ENCODE measurements around the gene CFAP119. TPM values are rescaled to one million over a fixed set of nuclear protein-coding genes. Genes with fewer than 3 reads are reported as not detected.
"Not testable (repeated sequence)": the region's sequence is repeated elsewhere in the genome, so short reads cannot be mapped to it uniquely, and the experiment has no call there.

Gene CFAP119
- 10 to 100 TPM in 1 of 2 donors, 1 to 10 TPM in 1; 6.9 to 12.6 TPM for total RNA-seq
- 8.2 TPM for polyA plus RNA-seq (2013, experiment 1 of 2)
- polyA plus RNA-seq (2013, experiment 2 of 2), result 9.1 TPM
- long read RNA-seq, experiment 1, partial matches to known transcripts, result 0 of 1 reads
- long read RNA-seq, experiment 1, other reads (novel, unspliced or antisense), result 1 of 1 reads
- long read RNA-seq, experiment 2, partial matches to known transcripts, result 0 of 8 reads
- long read RNA-seq, experiment 2, other reads (novel, unspliced or antisense), result 6 of 8 reads
- long read RNA-seq, experiment 3, partial matches to known transcripts, result 11 of 26 reads
- long read RNA-seq, experiment 3, other reads (novel, unspliced or antisense), result 13 of 26 reads
- long read RNA-seq, experiment 4, partial matches to known transcripts, result 2 of 9 reads
- long read RNA-seq, experiment 4, other reads (novel, unspliced or antisense), result 6 of 9 reads

DNA sequence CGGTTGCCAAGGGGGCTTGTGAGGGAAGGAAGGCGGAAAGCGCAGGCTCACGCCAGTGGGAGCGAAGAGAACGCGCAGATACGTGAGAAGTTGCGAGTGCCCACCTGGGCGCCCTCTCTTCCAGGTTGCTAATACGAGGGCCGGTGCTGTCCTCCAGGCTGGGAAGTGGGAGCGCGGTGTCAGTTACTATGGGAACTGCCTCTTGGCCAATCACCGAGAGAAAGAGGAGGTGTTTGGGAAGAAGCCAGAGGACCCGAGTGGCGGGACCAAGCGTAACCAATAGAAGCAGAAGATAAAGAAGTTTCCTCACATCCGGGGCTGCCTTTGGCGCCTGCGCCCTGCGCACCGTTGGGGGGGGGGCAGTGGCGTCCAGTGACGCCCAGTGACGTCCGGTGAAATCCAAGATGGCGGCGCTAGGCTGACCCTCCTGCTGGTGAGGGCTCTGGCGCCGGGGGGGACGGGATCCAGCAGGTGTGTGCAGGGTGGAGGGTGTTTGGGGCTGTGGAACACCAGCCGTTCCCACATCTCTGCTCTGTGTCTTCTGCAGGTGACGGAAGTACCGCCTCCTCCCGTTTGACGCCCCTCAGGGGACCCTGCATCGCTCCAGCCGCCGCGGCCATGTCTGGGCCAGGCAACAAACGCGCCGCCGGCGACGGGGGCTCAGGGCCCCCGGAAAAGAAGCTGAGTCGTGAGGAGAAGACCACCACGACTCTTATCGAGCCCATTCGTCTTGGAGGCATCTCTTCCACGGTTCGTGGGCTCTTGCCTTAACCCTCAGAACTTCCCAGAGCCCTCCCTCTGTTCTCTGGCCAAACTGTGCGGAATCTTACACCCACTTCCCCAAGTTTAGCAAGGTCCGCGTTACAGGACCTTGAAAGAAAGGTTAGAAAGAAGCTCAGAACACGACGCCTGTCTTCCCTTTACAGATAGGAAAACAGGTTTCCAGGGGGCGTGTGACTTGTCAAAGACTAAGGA is at the start of gene CFAP119, which contains the start of gene RNF40:
TSS of gene CFAP119 (minus strand) at position 135 of the 975 bp plus-strand sequence. CDS start 314 bp downstream, outside the sequence.
TSS of gene RNF40 (plus strand) at position 395 of the 975 bp plus-strand sequence. CDS start at position 619, 224 bp downstream.
- H3K4me1 Mint-ChIP-seq, result peaks cover 13% of the 10 kb centered on the region
- peak within 1 kb of the TSS; percentile 85 for H3K4me3 Mint-ChIP-seq
- Histone ChIP-seq H3K36me3 (ENCODE audit: control insufficient read depth, insufficient read depth, low read length) (peaks cover 73% of the 10 kb centered on the region), H3K9me3 (ENCODE audit: control insufficient read depth, low read length) (no peaks in the 10 kb centered on the region), H3K27me3 (ENCODE audit: control insufficient read depth, insufficient read depth, low read length, poor library complexity, severe bottlenecking) (no peaks in the 10 kb centered on the region), H3K9ac (ENCODE audit: extremely low read depth, low read length, poor library complexity, severe bottlenecking) (peak within 1 kb of the TSS; percentile 92), H3K27ac (ENCODE audit: low read depth, low read length) (peak within 1 kb of the TSS; percentile 73), H3K4me3 (ENCODE audit: low read length) (peak within 1 kb of the TSS; percentile 97), H3K4me1 (ENCODE audit: control insufficient read depth, insufficient read depth, low read length) (peaks cover 8% of the 10 kb centered on the region)
- TF ChIP-seq, protein P1, sequence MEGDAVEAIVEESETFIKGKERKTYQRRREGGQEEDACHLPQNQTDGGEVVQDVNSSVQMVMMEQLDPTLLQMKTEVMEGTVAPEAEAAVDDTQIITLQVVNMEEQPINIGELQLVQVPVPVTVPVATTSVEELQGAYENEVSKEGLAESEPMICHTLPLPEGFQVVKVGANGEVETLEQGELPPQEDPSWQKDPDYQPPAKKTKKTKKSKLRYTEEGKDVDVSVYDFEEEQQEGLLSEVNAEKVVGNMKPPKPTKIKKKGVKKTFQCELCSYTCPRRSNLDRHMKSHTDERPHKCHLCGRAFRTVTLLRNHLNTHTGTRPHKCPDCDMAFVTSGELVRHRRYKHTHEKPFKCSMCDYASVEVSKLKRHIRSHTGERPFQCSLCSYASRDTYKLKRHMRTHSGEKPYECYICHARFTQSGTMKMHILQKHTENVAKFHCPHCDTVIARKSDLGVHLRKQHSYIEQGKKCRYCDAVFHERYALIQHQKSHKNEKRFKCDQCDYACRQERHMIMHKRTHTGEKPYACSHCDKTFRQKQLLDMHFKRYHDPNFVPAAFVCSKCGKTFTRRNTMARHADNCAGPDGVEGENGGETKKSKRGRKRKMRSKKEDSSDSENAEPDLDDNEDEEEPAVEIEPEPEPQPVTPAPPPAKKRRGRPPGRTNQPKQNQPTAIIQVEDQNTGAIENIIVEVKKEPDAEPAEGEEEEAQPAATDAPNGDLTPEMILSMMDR (conservative IDR thresholded peaks at IDR 0.05), result no peak
- DNase-seq, result peak; percentile 99
- 1 to 2% methylated on average over 31 to 60 of the region's 60 CpGs for WGBS, 2 experiments (ENCODE audit: insufficient coverage in 1 of 2, insufficient read length in 1 of 2)
- H3K9me3 Mint-ChIP-seq, result no peaks in the 10 kb centered on the region
- H3K27me3 Mint-ChIP-seq (ENCODE audit: insufficient read depth), result no peaks in the 10 kb centered on the region
- H3K27ac Mint-ChIP-seq, result peak within 1 kb of the TSS; percentile 96
- H3K36me3 Mint-ChIP-seq (ENCODE audit: low read depth), result peaks cover 65% of the 10 kb centered on the region

DNA sequence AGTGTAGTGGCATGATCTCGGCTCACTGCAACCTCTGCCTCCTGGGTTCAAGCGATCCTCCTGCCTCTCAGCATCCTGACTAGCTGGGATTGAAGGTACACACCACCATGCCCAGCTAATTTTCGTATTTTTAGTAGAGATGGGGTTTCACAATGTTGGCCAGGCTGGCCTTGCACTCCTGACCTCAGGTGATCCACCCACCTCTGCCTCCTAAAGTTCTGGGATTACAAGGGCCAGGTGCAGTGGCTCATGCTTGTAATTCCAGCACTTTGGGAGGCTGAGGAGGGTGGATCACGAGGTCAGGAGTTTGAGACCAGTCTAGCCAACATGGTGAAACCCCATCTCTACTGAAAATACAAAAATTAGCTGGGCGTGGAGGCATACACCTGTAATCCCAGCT is 47.8 kb upstream of the CFAP119 start:
- H3K27ac ChIP-seq (ENCODE audit: low read depth, low read length); H3K9me3 ChIP-seq (ENCODE audit: control insufficient read depth, low read length); H3K9me3 Mint-ChIP-seq; H3K27me3 ChIP-seq (ENCODE audit: control insufficient read depth, insufficient read depth, low read length, poor library complexity, severe bottlenecking); H3K4me3 ChIP-seq (ENCODE audit: low read length); H3K4me1 ChIP-seq (ENCODE audit: control insufficient read depth, insufficient read depth, low read length); H3K27ac Mint-ChIP-seq; H3K36me3 Mint-ChIP-seq (ENCODE audit: low read depth); H3K9ac ChIP-seq (ENCODE audit: extremely low read depth, low read length, poor library complexity, severe bottlenecking); DNase-seq; H3K36me3 ChIP-seq (ENCODE audit: control insufficient read depth, insufficient read depth, low read length); H3K4me3 Mint-ChIP-seq: not testable (repeated sequence)
- WGBS, 2 experiments (ENCODE audit: insufficient coverage in 1 of 2, insufficient read length in 1 of 2), result 75 to 80% methylated on average over 3 to 5 of the region's 5 CpGs
- peaks cover 16% of the 10 kb centered on the region for H3K4me1 Mint-ChIP-seq
- H3K27me3 Mint-ChIP-seq (ENCODE audit: insufficient read depth), result peaks cover 40% of the 10 kb centered on the region

DNA sequence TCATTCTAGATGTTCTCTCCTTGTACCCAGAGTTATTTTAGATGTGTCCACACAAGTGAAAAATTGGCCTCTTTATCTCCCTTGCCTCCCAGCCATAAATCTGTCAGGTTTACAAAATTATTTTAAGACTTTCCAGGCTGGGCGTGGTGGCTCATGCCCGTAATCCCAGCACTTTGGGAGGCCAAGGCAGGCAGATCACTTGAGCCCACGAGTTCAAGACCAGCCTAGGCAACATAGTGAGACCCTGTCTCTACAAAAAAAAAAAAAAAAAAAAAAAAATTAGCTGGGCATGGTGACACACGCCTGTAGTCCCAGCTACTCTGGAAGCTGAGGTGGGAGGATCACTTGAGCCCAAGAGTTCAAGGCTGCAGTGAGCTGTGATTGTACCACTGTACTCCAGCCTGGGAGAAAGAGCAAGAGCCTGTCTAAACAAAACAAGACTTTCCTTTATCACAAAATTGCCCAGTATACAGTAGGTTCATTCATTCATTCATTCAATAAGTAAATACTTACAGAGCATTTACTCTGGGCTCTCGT is 47.1 kb upstream of the CFAP119 start:
- peaks cover 14% of the 10 kb centered on the region for H3K4me1 Mint-ChIP-seq
- H3K9ac ChIP-seq (ENCODE audit: extremely low read depth, low read length, poor library complexity, severe bottlenecking); H3K4me1 ChIP-seq (ENCODE audit: control insufficient read depth, insufficient read depth, low read length); DNase-seq; H3K36me3 ChIP-seq (ENCODE audit: control insufficient read depth, insufficient read depth, low read length); H3K27ac ChIP-seq (ENCODE audit: low read depth, low read length); H3K27me3 ChIP-seq (ENCODE audit: control insufficient read depth, insufficient read depth, low read length, poor library complexity, severe bottlenecking); H3K9me3 Mint-ChIP-seq; H3K27ac Mint-ChIP-seq; H3K9me3 ChIP-seq (ENCODE audit: control insufficient read depth, low read length); H3K4me3 ChIP-seq (ENCODE audit: low read length); H3K36me3 Mint-ChIP-seq (ENCODE audit: low read depth); H3K4me3 Mint-ChIP-seq: not testable (repeated sequence)
- peaks cover 42% of the 10 kb centered on the region for H3K27me3 Mint-ChIP-seq (ENCODE audit: insufficient read depth)
- 63 to 80% methylated on average over 2 to 5 of the region's 5 CpGs for WGBS, 2 experiments (ENCODE audit: insufficient coverage in 1 of 2, insufficient read length in 1 of 2)

All from endodermal cell (in vitro differentiated cells).